RWPE2 (cell line): ENCODE results near the gene PTPRN2.

Source experiments
- ATAC-seq: fragments of 200-7000 bp; cut with Tn5 transposase; 3 replicates; pipeline ENCODE4 v1.9.1; 2021; ENCODE audit warnings: low read depth
- DNase-seq: peaks from one replicate; pipeline ENCODE4 v3.0.0-alpha.2; 2020; ENCODE audit warnings: low spot score
- H3K27ac ChIP-seq: fragments of 450-650 bp; 2 replicates; pipeline ENCODE4 v1.5.1; 2017; ENCODE audit warnings: mild to moderate bottlenecking; ENCODE audit not compliant: poor library complexity, severe bottlenecking
- H3K27me3 ChIP-seq: fragments of 250-450 bp; sonication (Bioruptor Pico); 2 replicates; pipeline ENCODE4 v1.5.1; 2021; ENCODE audit warnings: mild to moderate bottlenecking, moderate library complexity; ENCODE audit not compliant: insufficient read depth, poor library complexity, severe bottlenecking
- H3K36me3 ChIP-seq: fragments of 250-450 bp; sonication (Bioruptor Pico); 2 replicates; pipeline ENCODE4 v1.5.1; 2020; ENCODE audit warnings: low read depth, mild to moderate bottlenecking, moderate library complexity
- H3K4me1 ChIP-seq: fragments of 250-450 bp; sonication (Bioruptor Pico); 2 replicates; pipeline ENCODE4 v1.5.1; 2021; ENCODE audit warnings: mild to moderate bottlenecking, moderate library complexity; ENCODE audit not compliant: insufficient read depth, poor library complexity, severe bottlenecking
- H3K4me3 ChIP-seq: fragments of 250-450 bp; sonication (Bioruptor Pico); 2 replicates; pipeline ENCODE4 v1.5.1; 2021; ENCODE audit warnings: mild to moderate bottlenecking, moderate library complexity; ENCODE audit not compliant: severe bottlenecking
- H3K9me3 ChIP-seq: fragments of 250-450 bp; sonication (Bioruptor Pico); 2 replicates; pipeline ENCODE4 v1.5.1; 2021; ENCODE audit warnings: mild to moderate bottlenecking, moderate library complexity; ENCODE audit not compliant: severe bottlenecking
- CTCF ChIP-seq: fragments of 450-650 bp; IDR thresholded peaks from one replicate; pipeline ENCODE4 v1.5.1; 2017; ENCODE audit warnings: mild to moderate bottlenecking, moderate library complexity; ENCODE audit not compliant: poor library complexity, severe bottlenecking

The PTPRN2 gene

GRCh38 chr7:157990881-157991250 is 596.8 kb downstream of the PTPRN2 start:
- no peaks in the 10 kb centered on the region for H3K4me1 ChIP-seq
- ATAC-seq (no peak), DNase-seq (no peak)
- no peak for TF ChIP-seq CTCF
- H3K27ac ChIP-seq: no peak overlapping the region
- H3K27me3 ChIP-seq: no peaks in the 10 kb centered on the region
- H3K36me3 ChIP-seq: no peaks in the 10 kb centered on the region
- peaks cover 2% of the 10 kb centered on the region for H3K9me3 ChIP-seq
- no peak overlapping the region for H3K4me3 ChIP-seq

- no peak for TF ChIP-seq CTCF
- Histone ChIP-seq H3K4me1 (no peaks in the 10 kb centered on the region), H3K27ac (no peak overlapping the region), H3K36me3 (no peaks in the 10 kb centered on the region), H3K27me3 (no peaks in the 10 kb centered on the region), H3K9me3 (peaks cover 2% of the 10 kb centered on the region), H3K4me3 (no peak overlapping the region)
- ATAC-seq: 0 out of 3 replicates have a peak, but pooled peaks have one; percentile 12
- DNase-seq: no peak
Measured at GRCh38 chr7:157990226-157990880, 597.3 kb downstream of the PTPRN2 start.

GRCh38 chr7:157989589-157989988 is 598.0 kb downstream of the PTPRN2 start:
- Histone ChIP-seq H3K9me3 (peaks cover 2% of the 10 kb centered on the region), H3K4me3 (no peak overlapping the region), H3K36me3 (no peaks in the 10 kb centered on the region), H3K27ac (no peak overlapping the region), H3K4me1 (no peaks in the 10 kb centered on the region), H3K27me3 (no peaks in the 10 kb centered on the region)
- DNase-seq (no peak), ATAC-seq (no peak)
- TF ChIP-seq CTCF: no peak

- H3K36me3 ChIP-seq: no peaks in the 10 kb centered on the region
- H3K4me1 ChIP-seq: no peaks in the 10 kb centered on the region
- DNase-seq (no peak), ATAC-seq (no peak)
- H3K27me3 ChIP-seq: no peaks in the 10 kb centered on the region
- TF ChIP-seq CTCF: no peak
- H3K9me3 ChIP-seq: peaks cover 2% of the 10 kb centered on the region
- H3K4me3 ChIP-seq: no peak overlapping the region
- H3K27ac ChIP-seq: no peak overlapping the region
Measured at GRCh38 chr7:157987906-157988305, 599.7 kb downstream of the PTPRN2 start.

- Histone ChIP-seq H3K27me3 (no peaks in the 10 kb centered on the region), H3K36me3 (no peaks in the 10 kb centered on the region), H3K27ac (no peak overlapping the region), H3K4me3 (no peak overlapping the region), H3K4me1 (no peaks in the 10 kb centered on the region), H3K9me3 (no peaks in the 10 kb centered on the region)
- peak; percentile 2 for DNase-seq
- no peak for TF ChIP-seq CTCF
- ATAC-seq: no peak
Measured at GRCh38 chr7:157986051-157986450, 601.6 kb downstream of the PTPRN2 start.
